ENCODE results near the gene TCERG1L. TPM values are rescaled to one million over a fixed set of nuclear protein-coding genes. Genes with fewer than 3 reads are reported as not detected.

TCERG1L gene
- total RNA-seq, 2 experiments from 2014 or later = not detected

GRCh38 chr10:131068760-131069159, 242.8 kb downstream of the TCERG1L start:
- ChIA-PET POLR2A (no interaction called here), CTCF (no interaction called here)
- Mint-ChIP-seq H3K4me1 (ENCODE audit: low read depth) (no peaks in the 10 kb centered on the region), H3K27ac (no peak overlapping the region), H3K27me3 (no peaks in the 10 kb centered on the region), H3K4me3 (no peak overlapping the region), H3K36me3 (ENCODE audit: low read depth) (no peaks in the 10 kb centered on the region), H3K9me3 (no peaks in the 10 kb centered on the region)
- no peak for DNase-seq
- no peak for TF ChIP-seq CTCF (IDR thresholded peaks at IDR 0.05)
- ATAC-seq = no peak
- intact Hi-C loops (cut with micrococcal nuclease) = no loop called here

GRCh38 chr10:131068311-131068710, 243.2 kb downstream of the TCERG1L start:
- H3K27ac Mint-ChIP-seq = no peak overlapping the region

GRCh38 chr10:131067690-131068089, 243.8 kb downstream of the TCERG1L start:
- H3K4me3 Mint-ChIP-seq = no peak overlapping the region
- no peaks in the 10 kb centered on the region for H3K27me3 Mint-ChIP-seq
- DNase-seq = no peak
- no peak for ATAC-seq
- no peaks in the 10 kb centered on the region for H3K9me3 Mint-ChIP-seq
- no peaks in the 10 kb centered on the region for H3K36me3 Mint-ChIP-seq (ENCODE audit: low read depth)
- ChIA-PET POLR2A (no interaction called here), CTCF (no interaction called here)
- H3K4me1 Mint-ChIP-seq (ENCODE audit: low read depth) = no peaks in the 10 kb centered on the region
- TF ChIP-seq CTCF (IDR thresholded peaks at IDR 0.05) = no peak
- H3K27ac Mint-ChIP-seq = no peak overlapping the region
- intact Hi-C loops (cut with micrococcal nuclease) = no loop called here

More at GRCh38 chr10:131068311-131068710, 243.2 kb downstream of the TCERG1L start:
- TF ChIP-seq CTCF (IDR thresholded peaks at IDR 0.05) = no peak
- H3K4me1 Mint-ChIP-seq (ENCODE audit: low read depth) = no peaks in the 10 kb centered on the region
- ATAC-seq (no peak), DNase-seq (no peak)
- H3K4me3 Mint-ChIP-seq = no peak overlapping the region
- ChIA-PET CTCF (no interaction called here), POLR2A (no interaction called here)
- H3K36me3 Mint-ChIP-seq (ENCODE audit: low read depth) = no peaks in the 10 kb centered on the region
- intact Hi-C loops (cut with micrococcal nuclease) = no loop called here
- no peaks in the 10 kb centered on the region for H3K9me3 Mint-ChIP-seq
- H3K27me3 Mint-ChIP-seq = no peaks in the 10 kb centered on the region

- ATAC-seq (no peak), DNase-seq (no peak)
- H3K27ac Mint-ChIP-seq = no peak overlapping the region
- no peaks in the 10 kb centered on the region for H3K9me3 Mint-ChIP-seq
- H3K4me3 Mint-ChIP-seq = no peak overlapping the region
- intact Hi-C loops (cut with micrococcal nuclease) = no loop called here
- H3K36me3 Mint-ChIP-seq (ENCODE audit: low read depth) = no peaks in the 10 kb centered on the region
- no peaks in the 10 kb centered on the region for H3K27me3 Mint-ChIP-seq
- no peak for TF ChIP-seq CTCF (IDR thresholded peaks at IDR 0.05)
- POLR2A ChIA-PET = no interaction called here
- CTCF ChIA-PET = no interaction called here
- H3K4me1 Mint-ChIP-seq (ENCODE audit: low read depth) = no peaks in the 10 kb centered on the region
Observed at GRCh38 chr10:131065673-131066305, 245.7 kb downstream of the TCERG1L start.

- H3K4me1 Mint-ChIP-seq (ENCODE audit: low read depth) = no peaks in the 10 kb centered on the region
- H3K27ac Mint-ChIP-seq = no peak overlapping the region
- H3K9me3 Mint-ChIP-seq = no peaks in the 10 kb centered on the region
- H3K27me3 Mint-ChIP-seq = no peaks in the 10 kb centered on the region
- no peak overlapping the region for H3K4me3 Mint-ChIP-seq
- ATAC-seq (no peak), DNase-seq (no peak)
- intact Hi-C loops (cut with micrococcal nuclease) = no loop called here
- CTCF ChIA-PET = no interaction called here
- no peak for TF ChIP-seq CTCF (IDR thresholded peaks at IDR 0.05)
- POLR2A ChIA-PET = no interaction called here
- no peaks in the 10 kb centered on the region for H3K36me3 Mint-ChIP-seq (ENCODE audit: low read depth)
Observed at GRCh38 chr10:131063311-131063710, 248.2 kb downstream of the TCERG1L start.
